MM.1S (cell line): ENCODE results near the gene PADI1.

Experiments
- CTCF ChIP-seq: fragments of 300-600 bp; sonication (generic); IDR thresholded peaks from 2 replicates; pipeline ENCODE4 v1.5.1; 2016; ENCODE audit warnings: antibody characterized with exemption, low read length, mixed read lengths
- EZH2 ChIP-seq: fragments of 300-600 bp; sonication (generic); optimal IDR thresholded peaks from 2 replicates; pipeline ENCODE3; 2017; ENCODE audit warnings: low read depth, mild to moderate bottlenecking, antibody characterized with exemption, low read length, mixed read lengths

- TF ChIP-seq CTCF (no peak), EZH2 (no peak)
Measured at GRCh38 chr1:17230106-17230505, 25.2 kb downstream of the PADI1 start.
